Parathyroid adenoma (tissue), 2 donors: Measurements from ENCODE around the gene MCM7.

Experiments
- H2AFZ ChIP-seq: fragments of 300-600 bp; sonication (generic); one replicate; pipeline ENCODE4 v1.7.0; 2017; ENCODE audit warnings: antibody characterized with exemption, mild to moderate bottlenecking
- H3K27ac ChIP-seq: fragments of 300-600 bp; sonication (generic); one replicate; pipeline ENCODE4 v1.7.0; 2017
- H3K27me3 ChIP-seq: fragments of 300-600 bp; sonication (generic); one replicate; pipeline ENCODE4 v1.7.0; 2017; ENCODE audit warnings: low read length; ENCODE audit not compliant: control insufficient read depth, insufficient read depth
- H3K36me3 ChIP-seq: fragments of 300-600 bp; sonication (generic); one replicate; pipeline ENCODE4 v1.7.0; 2017; ENCODE audit warnings: low read length; ENCODE audit not compliant: control insufficient read depth, insufficient read depth
- H3K4me1 ChIP-seq: fragments of 300-600 bp; sonication (generic); one replicate; pipeline ENCODE4 v1.7.0; 2017; ENCODE audit warnings: control low read depth
- H3K4me2 ChIP-seq: fragments of 300-600 bp; sonication (generic); one replicate; pipeline ENCODE4 v1.7.0; 2017; ENCODE audit warnings: low read length
- H3K4me3 ChIP-seq: fragments of 300-600 bp; sonication (generic); one replicate; pipeline ENCODE4 v1.7.0; 2017; ENCODE audit warnings: low read depth, low read length
- H3K79me2 ChIP-seq: fragments of 300-600 bp; sonication (generic); one replicate; pipeline ENCODE4 v1.7.0; 2017; ENCODE audit warnings: control low read depth
- H3K9ac ChIP-seq: fragments of 300-600 bp; sonication (generic); one replicate; pipeline ENCODE4 v1.7.0; 2017; ENCODE audit warnings: mild to moderate bottlenecking
- H3K9me3 ChIP-seq: fragments of 300-600 bp; sonication (generic); one replicate; pipeline ENCODE4 v1.7.0; 2017; ENCODE audit warnings: low read length; ENCODE audit not compliant: control insufficient read depth
- TF ChIP-seq, protein P1 (sequence below): fragments of 300-600 bp; sonication (generic); IDR thresholded peaks from one replicate; pipeline ENCODE4 v1.7.0; 2017; ENCODE audit warnings: antibody characterized with exemption, mild to moderate bottlenecking
- donor health status: primary hyperparathyroidism.

The MCM7 gene

DNA sequence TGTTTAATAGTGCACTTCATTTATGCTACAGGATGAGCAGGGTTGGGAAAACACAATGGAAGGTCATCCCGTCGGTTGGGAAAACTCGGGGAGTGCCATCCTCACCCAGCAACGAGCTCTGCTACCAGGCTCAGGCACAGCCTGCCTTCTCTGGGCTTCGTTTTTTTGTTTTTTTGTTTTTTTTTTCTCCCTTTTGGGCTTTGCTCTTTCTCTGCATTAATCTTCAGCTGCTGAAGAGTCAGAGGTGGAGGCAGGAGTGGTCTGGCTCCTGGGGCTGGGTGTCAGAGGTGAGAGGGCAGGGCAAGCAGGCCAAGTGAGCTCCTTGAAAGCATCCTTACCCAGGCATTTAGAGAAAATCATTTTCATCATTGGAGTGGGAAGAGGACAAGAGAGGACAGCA, 31.2 kb downstream of the MCM7 start:
- H2AFZ ChIP-seq: no peak overlapping the region
- TF ChIP-seq, protein P1, sequence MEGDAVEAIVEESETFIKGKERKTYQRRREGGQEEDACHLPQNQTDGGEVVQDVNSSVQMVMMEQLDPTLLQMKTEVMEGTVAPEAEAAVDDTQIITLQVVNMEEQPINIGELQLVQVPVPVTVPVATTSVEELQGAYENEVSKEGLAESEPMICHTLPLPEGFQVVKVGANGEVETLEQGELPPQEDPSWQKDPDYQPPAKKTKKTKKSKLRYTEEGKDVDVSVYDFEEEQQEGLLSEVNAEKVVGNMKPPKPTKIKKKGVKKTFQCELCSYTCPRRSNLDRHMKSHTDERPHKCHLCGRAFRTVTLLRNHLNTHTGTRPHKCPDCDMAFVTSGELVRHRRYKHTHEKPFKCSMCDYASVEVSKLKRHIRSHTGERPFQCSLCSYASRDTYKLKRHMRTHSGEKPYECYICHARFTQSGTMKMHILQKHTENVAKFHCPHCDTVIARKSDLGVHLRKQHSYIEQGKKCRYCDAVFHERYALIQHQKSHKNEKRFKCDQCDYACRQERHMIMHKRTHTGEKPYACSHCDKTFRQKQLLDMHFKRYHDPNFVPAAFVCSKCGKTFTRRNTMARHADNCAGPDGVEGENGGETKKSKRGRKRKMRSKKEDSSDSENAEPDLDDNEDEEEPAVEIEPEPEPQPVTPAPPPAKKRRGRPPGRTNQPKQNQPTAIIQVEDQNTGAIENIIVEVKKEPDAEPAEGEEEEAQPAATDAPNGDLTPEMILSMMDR: no peak
- H3K79me2 ChIP-seq: no peaks in the 10 kb centered on the region
- no peak overlapping the region for H3K4me3 ChIP-seq
- H3K27me3 ChIP-seq: no peaks in the 10 kb centered on the region
- no peaks in the 10 kb centered on the region for H3K9me3 ChIP-seq
- H3K36me3 ChIP-seq: peaks cover 9% of the 10 kb centered on the region
- H3K27ac ChIP-seq: no peak overlapping the region
- no peak overlapping the region for H3K4me2 ChIP-seq
- no peak overlapping the region for H3K9ac ChIP-seq
- no peaks in the 10 kb centered on the region for H3K4me1 ChIP-seq

DNA sequence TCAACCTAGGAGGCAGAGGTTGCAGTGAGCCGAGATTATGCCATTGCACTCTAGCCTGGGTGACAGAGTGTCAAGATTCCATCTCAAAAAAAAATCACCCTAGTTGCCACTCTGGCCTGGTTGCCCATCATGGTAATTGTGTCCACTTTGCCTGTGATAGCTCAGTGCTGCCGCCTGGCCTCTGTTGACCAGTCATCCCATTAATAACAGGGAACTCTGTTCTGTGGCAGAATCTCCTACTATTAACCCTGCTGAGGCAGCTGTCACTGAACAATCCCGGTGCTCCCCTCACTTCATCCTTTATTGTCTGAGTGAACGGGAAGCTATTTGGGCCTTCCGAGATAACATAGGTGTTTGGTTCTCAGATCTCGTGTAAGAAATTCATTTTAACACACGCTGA, 34.2 kb downstream of the MCM7 start:
- Histone ChIP-seq H3K9me3 (no peaks in the 10 kb centered on the region), H3K4me3 (no peak overlapping the region), H2AFZ (no peak overlapping the region), H3K79me2 (no peaks in the 10 kb centered on the region), H3K4me2 (no peak overlapping the region), H3K27ac (no peak overlapping the region), H3K9ac (no peak overlapping the region), H3K36me3 (peaks cover 5% of the 10 kb centered on the region), H3K4me1 (no peaks in the 10 kb centered on the region), H3K27me3 (no peaks in the 10 kb centered on the region)
- TF ChIP-seq, protein P1: no peak

DNA sequence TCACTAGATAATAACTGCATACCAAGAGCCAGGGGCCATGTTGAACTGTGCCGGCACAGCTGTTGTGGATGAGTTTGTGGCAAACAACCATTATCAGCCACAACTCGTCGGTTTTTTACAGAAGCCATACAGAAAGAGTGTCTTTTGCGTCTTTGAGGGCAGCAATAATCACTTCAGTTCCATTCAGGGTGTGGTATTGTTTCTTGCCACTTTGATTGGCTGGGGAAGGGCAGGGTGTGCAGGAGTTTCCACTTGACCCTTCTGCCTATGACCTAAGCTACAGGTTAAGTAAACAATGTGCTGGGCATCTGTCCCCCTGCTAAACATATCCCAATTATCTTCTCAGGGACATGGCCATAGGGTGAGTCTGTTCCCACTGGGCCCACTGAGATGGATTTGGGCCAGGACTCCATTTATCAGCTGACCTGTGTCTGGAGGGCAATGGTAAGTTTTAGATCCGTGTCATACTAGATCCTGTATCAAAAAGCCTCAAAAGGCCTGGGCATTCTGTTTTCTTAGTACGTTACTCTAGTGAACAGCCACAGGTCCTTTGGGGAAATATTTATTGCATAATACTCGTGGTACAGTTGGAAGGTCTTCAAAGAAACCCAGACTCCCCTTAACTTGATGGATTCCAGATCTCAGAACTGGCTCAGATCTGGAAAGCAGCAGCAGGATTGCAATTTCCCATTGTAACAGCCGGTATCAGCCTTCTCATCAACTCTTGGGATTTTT, 35.6 kb downstream of the MCM7 start:
- Histone ChIP-seq H3K4me1 (no peaks in the 10 kb centered on the region), H2AFZ (no peak overlapping the region), H3K27ac (no peak overlapping the region), H3K9ac (no peak overlapping the region), H3K4me3 (no peak overlapping the region), H3K79me2 (no peaks in the 10 kb centered on the region), H3K27me3 (no peaks in the 10 kb centered on the region), H3K36me3 (no peaks in the 10 kb centered on the region), H3K4me2 (no peak overlapping the region), H3K9me3 (no peaks in the 10 kb centered on the region)
- TF ChIP-seq, protein P1: no peak

DNA sequence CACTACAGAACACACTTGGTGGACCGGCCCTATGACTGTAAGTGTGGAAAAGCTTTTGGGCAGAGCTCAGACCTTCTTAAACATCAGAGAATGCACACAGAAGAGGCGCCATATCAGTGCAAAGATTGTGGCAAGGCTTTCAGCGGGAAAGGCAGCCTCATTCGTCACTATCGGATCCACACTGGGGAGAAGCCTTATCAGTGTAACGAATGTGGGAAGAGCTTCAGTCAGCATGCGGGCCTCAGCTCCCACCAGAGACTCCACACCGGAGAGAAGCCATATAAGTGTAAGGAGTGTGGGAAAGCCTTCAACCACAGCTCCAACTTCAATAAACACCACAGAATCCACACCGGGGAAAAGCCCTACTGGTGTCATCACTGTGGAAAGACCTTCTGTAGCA, 37.0 kb downstream of the MCM7 start:
- H3K4me3 ChIP-seq: no peak overlapping the region
- H3K9me3 ChIP-seq: no peaks in the 10 kb centered on the region
- no peak overlapping the region for H2AFZ ChIP-seq
- no peak overlapping the region for H3K4me2 ChIP-seq
- no peak overlapping the region for H3K9ac ChIP-seq
- no peaks in the 10 kb centered on the region for H3K79me2 ChIP-seq
- H3K27ac ChIP-seq: no peak overlapping the region
- no peaks in the 10 kb centered on the region for H3K27me3 ChIP-seq
- TF ChIP-seq, protein P1: no peak
- H3K36me3 ChIP-seq: no peaks in the 10 kb centered on the region
- H3K4me1 ChIP-seq: no peaks in the 10 kb centered on the region

DNA sequence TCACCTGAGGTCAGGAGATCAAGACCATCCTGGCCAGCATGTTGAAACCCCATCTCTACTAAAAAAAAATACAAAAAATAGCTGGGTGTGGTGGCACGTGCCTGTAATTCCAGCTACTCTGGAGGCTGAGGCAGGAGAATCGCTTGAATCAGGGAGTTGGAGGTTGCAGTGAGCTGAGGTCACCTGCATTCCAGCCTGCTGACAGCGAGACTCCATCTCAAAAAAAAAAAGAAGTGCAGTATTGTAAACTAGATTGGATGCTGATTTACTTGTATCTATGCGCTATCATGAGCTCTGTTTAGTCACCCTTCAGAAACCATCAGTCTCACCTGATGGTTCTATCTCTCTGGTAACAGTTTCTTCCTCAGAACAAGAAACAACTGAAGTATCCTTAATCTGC, 37.8 kb downstream of the MCM7 start:
- H3K79me2 ChIP-seq: peaks cover 3% of the 10 kb centered on the region
- no peak overlapping the region for H3K27ac ChIP-seq
- no peaks in the 10 kb centered on the region for H3K36me3 ChIP-seq
- H3K4me2 ChIP-seq: no peak overlapping the region
- no peaks in the 10 kb centered on the region for H3K27me3 ChIP-seq
- no peak overlapping the region for H2AFZ ChIP-seq
- TF ChIP-seq, protein P1: no peak
- H3K9ac ChIP-seq: no peak overlapping the region
- H3K9me3 ChIP-seq: no peaks in the 10 kb centered on the region
- no peaks in the 10 kb centered on the region for H3K4me1 ChIP-seq
- H3K4me3 ChIP-seq: no peak overlapping the region
